Neural progenitor cell (in vitro differentiated cells): Measurements from ENCODE around the gene SNCAIP. TPM values are rescaled to one million over a fixed set of nuclear protein-coding genes. Genes with fewer than 3 reads are reported as not detected.
A peak's percentile ranks its signal among the peaks of the same experiment; 100 is the strongest.

Experiments used
- DNase-seq: peaks from one replicate; pipeline ENCODE4 v3.0.0-alpha.2; 2016; ENCODE audit warnings: low spot score
- H2AFZ ChIP-seq: fragments of 200-600 bp; sonication (generic); replicated peaks from 2 replicates; pipeline ENCODE4 v1.6.1; 2016; ENCODE audit warnings: antibody characterized with exemption
- H3F3A ChIP-seq: fragments of 200-600 bp; sonication (generic); 2 replicates; pipeline ENCODE4 v1.6.1; 2016; ENCODE audit warnings: antibody characterized with exemption, low read depth
- H3K27ac ChIP-seq: fragments of 200-600 bp; sonication (generic); 2 replicates; pipeline ENCODE4 v1.5.1; 2016; ENCODE audit warnings: mild to moderate bottlenecking
- H3K27me3 ChIP-seq: fragments of 200-600 bp; sonication (generic); 2 replicates; pipeline ENCODE4 v1.6.1; 2016; ENCODE audit warnings: mild to moderate bottlenecking, moderate library complexity
- H3K36me3 ChIP-seq: fragments of 200-600 bp; sonication (generic); 2 replicates; pipeline ENCODE4 v1.5.1; 2016
- H3K4me1 ChIP-seq: fragments of 200-600 bp; sonication (generic); 2 replicates; pipeline ENCODE4 v1.6.1; 2016; ENCODE audit warnings: mixed run types
- H3K4me2 ChIP-seq: fragments of 200-600 bp; sonication (generic); 2 replicates; pipeline ENCODE4 v1.6.1; 2016
- H3K4me3 ChIP-seq: fragments of 200-600 bp; sonication (generic); 2 replicates; pipeline ENCODE4 v1.5.1; 2016
- H3K79me2 ChIP-seq: fragments of 200-600 bp; sonication (generic); 2 replicates; pipeline ENCODE4 v1.6.1; 2016; ENCODE audit warnings: low read depth
- H3K9ac ChIP-seq: fragments of 200-600 bp; sonication (generic); 2 replicates; pipeline ENCODE4 v1.6.1; 2016
- H3K9me3 ChIP-seq: fragments of 200-600 bp; sonication (generic); 2 replicates; pipeline ENCODE4 v1.5.1; 2016; ENCODE audit warnings: low read depth
- H4K20me1 ChIP-seq: fragments of 200-600 bp; sonication (generic); 2 replicates; pipeline ENCODE4 v1.6.1; 2016; ENCODE audit warnings: low read depth
- H3K27ac Mint-ChIP-seq: 3 replicates; pipeline ENCODE4 v1.8.0; 2021; ENCODE audit warnings: mixed read lengths
- H3K27me3 Mint-ChIP-seq: 2 replicates; pipeline ENCODE4 v1.8.0; 2022; ENCODE audit warnings: low read depth, mild to moderate bottlenecking, inconsistent platforms, moderate library complexity, mixed read lengths; ENCODE audit not compliant: insufficient read depth
- H3K36me3 Mint-ChIP-seq: 3 replicates; pipeline ENCODE4 v1.8.0; 2021; ENCODE audit warnings: mixed read lengths
- H3K4me1 Mint-ChIP-seq: 3 replicates; pipeline ENCODE4 v1.8.0; 2021; ENCODE audit warnings: mixed read lengths
- H3K4me3 Mint-ChIP-seq: 3 replicates; pipeline ENCODE4 v1.8.0; 2021; ENCODE audit warnings: mild to moderate bottlenecking, moderate library complexity, mixed read lengths
- H3K9me3 Mint-ChIP-seq: 3 replicates; pipeline ENCODE4 v1.8.0; 2020; ENCODE audit warnings: mixed read lengths
- CTCF ChIP-seq: fragments of 200-600 bp; sonication (generic); IDR thresholded peaks from 2 replicates; pipeline ENCODE4 v1.5.1; 2017; ENCODE audit warnings: antibody characterized with exemption, mild to moderate bottlenecking
- EZH2 ChIP-seq: fragments of 200-600 bp; sonication (generic); IDR thresholded peaks from 2 replicates; pipeline ENCODE4 v1.6.1; 2017; ENCODE audit warnings: antibody characterized with exemption, mild to moderate bottlenecking, moderate library complexity
- EZH2phosphoT487 ChIP-seq: fragments of 200-600 bp; sonication (generic); IDR thresholded peaks from 2 replicates; pipeline ENCODE4 v1.6.1; 2017; ENCODE audit warnings: antibody characterized with exemption
- total RNA-seq: library from RNA; depleted of rRNA; stranded (reverse); fragments of >200 nt; gene quantifications from 2 replicates; pipeline ENCODE4 v1.2.3, GENCODE V29; 2015; ENCODE audit warnings: low replicate concordance

Gene SNCAIP
- total RNA-seq, 1 donor from 2014 or later: 4.8 TPM

GRCh38 chr5:122400341-122400740, 88.3 kb downstream of the SNCAIP start:
- Mint-ChIP-seq H3K36me3 (no peaks in the 10 kb centered on the region), H3K9me3 (no peaks in the 10 kb centered on the region), H3K27ac (no peak overlapping the region), H3K4me3 (no peak overlapping the region), H3K27me3 (no peaks in the 10 kb centered on the region), H3K4me1 (no peaks in the 10 kb centered on the region)
- H3K4me2 ChIP-seq: no peak overlapping the region
- H4K20me1 ChIP-seq: no peaks in the 10 kb centered on the region
- no peak overlapping the region for H3K9ac ChIP-seq
- H3K4me3 ChIP-seq: no peak overlapping the region
- no peak overlapping the region for H3K27ac ChIP-seq
- H3K27me3 ChIP-seq: no peaks in the 10 kb centered on the region
- TF ChIP-seq EZH2: no peak
- no peak for TF ChIP-seq CTCF
- no peak for TF ChIP-seq EZH2phosphoT487
- peaks cover 4% of the 10 kb centered on the region for H3K4me1 ChIP-seq
- H3K9me3 ChIP-seq: no peaks in the 10 kb centered on the region
- no peak overlapping the region for H2AFZ ChIP-seq
- H3K79me2 ChIP-seq: no peaks in the 10 kb centered on the region
- no peak for DNase-seq
- H3F3A ChIP-seq: no peaks in the 10 kb centered on the region
- no peaks in the 10 kb centered on the region for H3K36me3 ChIP-seq

- H3K4me3 ChIP-seq: no peak overlapping the region
- TF ChIP-seq EZH2phosphoT487 (no peak), EZH2 (no peak)
- no peaks in the 10 kb centered on the region for H4K20me1 ChIP-seq
- no peak overlapping the region for H3K4me3 Mint-ChIP-seq
- no peaks in the 10 kb centered on the region for H3K36me3 Mint-ChIP-seq
- no peak overlapping the region for H3K9ac ChIP-seq
- no peaks in the 10 kb centered on the region for H3K9me3 Mint-ChIP-seq
- no peaks in the 10 kb centered on the region for H3K9me3 ChIP-seq
- no peaks in the 10 kb centered on the region for H3K27me3 ChIP-seq
- H3K4me1 Mint-ChIP-seq: no peaks in the 10 kb centered on the region
- H3K4me2 ChIP-seq: no peak overlapping the region
- H3K27ac Mint-ChIP-seq: no peak overlapping the region
- no peaks in the 10 kb centered on the region for H3F3A ChIP-seq
- H3K36me3 ChIP-seq: no peaks in the 10 kb centered on the region
- no peaks in the 10 kb centered on the region for H3K27me3 Mint-ChIP-seq
- DNase-seq: peak; percentile 18
- H3K27ac ChIP-seq: no peak overlapping the region
- peaks cover 4% of the 10 kb centered on the region for H3K4me1 ChIP-seq
- H2AFZ ChIP-seq: no peak overlapping the region
- H3K79me2 ChIP-seq: no peaks in the 10 kb centered on the region
Measured at GRCh38 chr5:122400938-122401337, 88.9 kb downstream of the SNCAIP start.

- no peaks in the 10 kb centered on the region for H3K9me3 ChIP-seq
- no peaks in the 10 kb centered on the region for H3F3A ChIP-seq
- no peak for DNase-seq
- no peaks in the 10 kb centered on the region for H3K27me3 Mint-ChIP-seq
- no peak overlapping the region for H2AFZ ChIP-seq
- TF ChIP-seq CTCF (no peak), EZH2 (no peak), EZH2phosphoT487 (no peak)
- H3K27me3 ChIP-seq: no peaks in the 10 kb centered on the region
- no peak overlapping the region for H3K4me2 ChIP-seq
- H3K4me1 Mint-ChIP-seq: peaks cover 3% of the 10 kb centered on the region
- H3K4me3 ChIP-seq: no peak overlapping the region
- H3K36me3 ChIP-seq: no peaks in the 10 kb centered on the region
- H3K9me3 Mint-ChIP-seq: no peaks in the 10 kb centered on the region
- no peak overlapping the region for H3K9ac ChIP-seq
- H3K27ac ChIP-seq: no peak overlapping the region
- H3K4me3 Mint-ChIP-seq: no peak overlapping the region
- no peak overlapping the region for H3K27ac Mint-ChIP-seq
- H3K36me3 Mint-ChIP-seq: no peaks in the 10 kb centered on the region
- H4K20me1 ChIP-seq: no peaks in the 10 kb centered on the region
- H3K4me1 ChIP-seq: peaks cover 4% of the 10 kb centered on the region
- no peaks in the 10 kb centered on the region for H3K79me2 ChIP-seq
Measured at GRCh38 chr5:122401976-122402725, 90.1 kb downstream of the SNCAIP start.

- Histone ChIP-seq H3K36me3 (no peaks in the 10 kb centered on the region), H3K9me3 (no peaks in the 10 kb centered on the region), H3K27me3 (no peaks in the 10 kb centered on the region), H3K9ac (no peak overlapping the region), H3K79me2 (no peaks in the 10 kb centered on the region), H3K4me1 (peaks cover under 1% of the 10 kb centered on the region), H3K4me2 (no peak overlapping the region), H3K27ac (no peak overlapping the region), H3F3A (no peaks in the 10 kb centered on the region), H3K4me3 (no peak overlapping the region), H2AFZ (no peak overlapping the region), H4K20me1 (no peaks in the 10 kb centered on the region)
- no peaks in the 10 kb centered on the region for H3K27me3 Mint-ChIP-seq
- no peak overlapping the region for H3K4me3 Mint-ChIP-seq
- no peaks in the 10 kb centered on the region for H3K36me3 Mint-ChIP-seq
- no peak for DNase-seq
- H3K4me1 Mint-ChIP-seq: peaks cover 6% of the 10 kb centered on the region
- TF ChIP-seq CTCF (no peak), EZH2phosphoT487 (no peak), EZH2 (no peak)
- H3K27ac Mint-ChIP-seq: no peak overlapping the region
- no peaks in the 10 kb centered on the region for H3K9me3 Mint-ChIP-seq
Measured at GRCh38 chr5:122402955-122403685, 91.1 kb downstream of the SNCAIP start.
